Heart right ventricle (tissue), 16 donors: ENCODE data around the gene OR14A16. TPM values are rescaled to one million over a fixed set of nuclear protein-coding genes. Genes with fewer than 3 reads are reported as not detected.

Experiments used
- ATAC-seq, 8 donors: fragments of 200-7000 bp; cut with Tn5 transposase; one replicate each; pipeline ENCODE4 v1.9.1; 2020; ENCODE audit warnings: mild to moderate bottlenecking in 8 of 8, moderate library complexity in 8 of 8, moderate number of reproducible peaks in 1 of 8
- DNase-seq, 2 donors: peaks; one replicate each; pipeline ENCODE4 v3.0.0-alpha.2; 2020
- H3K27ac ChIP-seq, 10 donors: fragments of 200-600 bp; sonication (generic) in 2 of 10; one replicate each; pipeline versions ENCODE4 v1.5.0 to v1.8.0; 2020 to 2022; ENCODE audit warnings: mild to moderate bottlenecking in 3 of 10
- H3K27me3 ChIP-seq, 7 donors: fragments of 200-600 bp; one replicate each; pipeline ENCODE4 v1.8.0; 2021 to 2022; ENCODE audit warnings: mild to moderate bottlenecking in 2 of 7
- H3K36me3 ChIP-seq, 9 donors: fragments of 200-600 bp; sonication (generic) in 1 of 9; one replicate each; pipeline versions ENCODE4 v1.5.0 to v1.8.0; 2020 to 2022; ENCODE audit warnings: mild to moderate bottlenecking in 2 of 9
- H3K4me1 ChIP-seq, 9 donors: fragments of 200-600 bp; sonication (generic) in 1 of 9; one replicate each; pipeline versions ENCODE4 v1.5.0 to v1.8.0; 2020 to 2022; ENCODE audit warnings: mild to moderate bottlenecking in 4 of 9
- H3K4me3 ChIP-seq, 10 donors: fragments of 200-600 bp; sonication (generic) in 2 of 10; one replicate each; pipeline versions ENCODE4 v1.5.0 to v1.8.0; 2020 to 2022; ENCODE audit warnings: mild to moderate bottlenecking in 7 of 10, moderate library complexity in 2 of 10
- H3K9me3 ChIP-seq, 11 donors: fragments of 200-600 bp in 10 of 11; sonication (generic) in 2 of 11; one replicate each; pipeline versions ENCODE4 v1.5.0 to v1.8.0; 2013 to 2022; ENCODE audit warnings: mild to moderate bottlenecking in 2 of 11, control low read depth in 1 of 11, moderate library complexity in 1 of 11
- WGBS, 2 donors: extraction: QIAGEN DNeasy Blood & Tissue Kit; methylation state at CpG; one replicate each; pipeline ENCODE4 v1.1.7; 2013; ENCODE audit warnings: inconsistent platforms in 1 of 2; 5-methylcytosine and 5-hydroxymethylcytosine counted together
- intact Hi-C, 10 donors: fragments of 100-400 bp; cut with DNase I; formaldehyde crosslinking; loops; one replicate each; pipeline versions ENCODE4 v1.11.1 to v1.14.2; 2022
- polyA plus RNA-seq, 2 donors: library from polyadenylated mRNA; stranded (reverse); fragments of 200-250 nt; gene quantifications; one replicate each; pipeline ENCODE4 v1.2.3, GENCODE V29; 2013
- total RNA-seq, 10 donors: library from RNA; stranded (reverse); fragmentation: NEBNext Ultra II Directional in 3 of 10; extraction: Animal tissue kit (Norgen Biotek cat#: 25700) in 3 of 10; gene quantifications; one replicate each; pipeline versions ENCODE4 v1.2.1 to v1.2.4, GENCODE V29; 2021 to 2023
- TF ChIP-seq, protein P1 (sequence below), 9 donors: fragments of 200-600 bp; sonication (generic) in 2 of 9; IDR thresholded peaks; one replicate each; pipeline versions ENCODE4 v1.5.0 to v1.8.0; 2021 to 2022; ENCODE audit warnings: antibody characterized with exemption in 9 of 9, mild to moderate bottlenecking in 5 of 9, moderate library complexity in 1 of 9
- donor health status: Arrhythmogenic right ventricular cardiomyopathy.
- donor health status: ischemic (EF 13 %, LVEDD 7.1; RV severe dilation, severe dysfunction).
- donor health status: healthy with polysubstance abuse.
- donor health status: DM: no; HTN: yes; CAD: no.
- donor health status: DM: no; HTN: no; CAD: no.
- donor health status: ischemic (EF 25% LVEDD 6.9; RV normal size, moderate dysfunction).
- donor health status: ischemic (EF 25% LVEDD 5.7; RV mildly dilated, moderate dysfunction).
- donor health status: healthy.
- donor health status: DM: yes; HTN: yes; CAD: no.
- donor health status: Ischemic cardiomyopathy.
- donor health status: ischemic (EF 35%, LVEDD 5.7; RV mildly dilated, moderate dysfunction).
- donor health status: nonischemic (EF 11% LVEDD 7.7; RV severe dilation, severe dysfunction).
- donor health status: DM: yes; HTN: yes; CAD: no.
- donor health status: PGD.
- donor health status: ischemic (EF 29% LVEDD 5.4; RV normal size, mild dysfunction).
- donor health status: nonischemic (EF 23%, LVEDD 6.1; RV moderate dilation, normal function).

OR14A16 gene
- total and polyA plus RNA-seq, 12 donors, result not detected

GRCh38 chr1:247857985-247858619, 34.2 kb upstream of the OR14A16 start:
- TF ChIP-seq, protein P1, sequence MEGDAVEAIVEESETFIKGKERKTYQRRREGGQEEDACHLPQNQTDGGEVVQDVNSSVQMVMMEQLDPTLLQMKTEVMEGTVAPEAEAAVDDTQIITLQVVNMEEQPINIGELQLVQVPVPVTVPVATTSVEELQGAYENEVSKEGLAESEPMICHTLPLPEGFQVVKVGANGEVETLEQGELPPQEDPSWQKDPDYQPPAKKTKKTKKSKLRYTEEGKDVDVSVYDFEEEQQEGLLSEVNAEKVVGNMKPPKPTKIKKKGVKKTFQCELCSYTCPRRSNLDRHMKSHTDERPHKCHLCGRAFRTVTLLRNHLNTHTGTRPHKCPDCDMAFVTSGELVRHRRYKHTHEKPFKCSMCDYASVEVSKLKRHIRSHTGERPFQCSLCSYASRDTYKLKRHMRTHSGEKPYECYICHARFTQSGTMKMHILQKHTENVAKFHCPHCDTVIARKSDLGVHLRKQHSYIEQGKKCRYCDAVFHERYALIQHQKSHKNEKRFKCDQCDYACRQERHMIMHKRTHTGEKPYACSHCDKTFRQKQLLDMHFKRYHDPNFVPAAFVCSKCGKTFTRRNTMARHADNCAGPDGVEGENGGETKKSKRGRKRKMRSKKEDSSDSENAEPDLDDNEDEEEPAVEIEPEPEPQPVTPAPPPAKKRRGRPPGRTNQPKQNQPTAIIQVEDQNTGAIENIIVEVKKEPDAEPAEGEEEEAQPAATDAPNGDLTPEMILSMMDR (IDR thresholded peaks at IDR 0.05), result no peak
- no peak overlapping the region for H3K27ac ChIP-seq
- H3K4me3 ChIP-seq, result peak overlapping the region in 1 of 10 donors; percentile 46
- DNase-seq, result no peak
- H3K36me3 ChIP-seq, result no peaks in the 10 kb centered on the region
- H3K27me3 ChIP-seq, result peaks cover 0 to 61% (median 35%) of the 10 kb centered on the region in 7 donors
- intact Hi-C loops, result no loop called here
- peaks cover 0 to 3% (median 0%) of the 10 kb centered on the region in 9 donors for H3K4me1 ChIP-seq
- no peak for ATAC-seq
- H3K9me3 ChIP-seq, result no peaks in the 10 kb centered on the region
- 48 to 53% methylated on average over 15 of the region's 15 CpGs for WGBS, 2 donors

DNA sequence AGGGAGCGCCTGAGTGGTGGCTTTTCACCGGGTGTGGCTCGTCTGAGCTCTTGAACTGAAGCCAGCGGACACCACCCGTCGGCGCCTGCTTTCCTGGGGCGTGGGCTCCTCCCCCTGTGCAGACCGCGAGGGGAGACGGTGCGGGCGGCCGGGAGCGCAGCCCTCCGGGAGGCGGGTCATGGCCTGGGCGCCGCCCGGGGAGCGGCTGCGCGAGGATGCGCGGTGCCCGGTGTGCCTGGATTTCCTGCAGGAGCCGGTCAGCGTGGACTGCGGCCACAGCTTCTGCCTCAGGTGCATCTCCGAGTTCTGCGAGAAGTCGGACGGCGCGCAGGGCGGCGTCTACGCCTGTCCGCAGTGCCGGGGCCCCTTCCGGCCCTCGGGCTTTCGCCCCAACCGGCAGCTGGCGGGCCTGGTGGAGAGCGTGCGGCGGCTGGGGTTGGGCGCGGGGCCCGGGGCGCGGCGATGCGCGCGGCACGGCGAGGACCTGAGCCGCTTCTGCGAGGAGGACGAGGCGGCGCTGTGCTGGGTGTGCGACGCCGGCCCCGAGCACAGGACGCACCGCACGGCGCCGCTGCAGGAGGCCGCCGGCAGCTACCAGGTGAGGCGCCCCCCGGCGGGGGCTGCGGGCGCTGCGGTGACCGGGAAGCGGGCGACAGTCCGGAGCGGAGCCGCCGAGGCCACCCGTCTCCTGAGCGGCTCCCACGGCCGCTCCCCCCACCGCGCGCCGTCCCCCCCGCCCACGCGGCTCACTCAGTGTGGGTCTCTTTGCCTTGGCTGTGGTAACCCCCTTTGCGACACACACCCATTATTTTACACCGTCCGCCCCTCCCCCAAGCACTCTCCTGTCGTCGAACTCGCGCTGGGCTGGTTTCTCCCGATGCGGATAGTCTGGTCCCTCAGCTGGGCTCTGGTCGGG, 33.4 kb upstream of the OR14A16 start, which contains the start of gene TRIM58:
TSS of gene TRIM58 (plus strand) at position 119 of the 916 bp plus-strand sequence. CDS start at position 179, 60 bp downstream.
- H3K27me3 ChIP-seq, result peaks cover 0 to 59% (median 35%) of the 10 kb centered on the region in 7 donors

DNA sequence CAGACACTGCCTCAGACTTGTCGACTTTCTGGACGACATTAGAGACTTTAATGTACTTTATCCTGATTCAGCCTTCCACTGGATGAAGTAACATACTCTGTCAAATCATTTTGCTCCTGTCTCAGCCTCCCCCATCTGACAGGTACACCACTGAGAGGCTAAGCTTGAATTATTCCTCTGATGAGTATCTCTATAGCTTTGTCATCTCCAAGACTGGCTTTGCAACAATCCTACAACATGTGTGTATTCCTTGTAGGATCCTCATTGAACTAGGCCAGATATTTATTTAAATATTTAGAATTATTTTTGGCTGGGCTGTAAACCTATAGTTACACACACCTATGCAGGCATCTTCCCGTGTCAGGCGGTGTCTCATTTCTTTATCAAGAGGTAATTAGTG, 32.0 kb upstream of the OR14A16 start:
- intact Hi-C loops, result no loop called here
- 78 to 80% methylated on average over 4 of the region's 4 CpGs for WGBS, 2 donors
- DNase-seq, result no peak
- Histone ChIP-seq H3K4me3 (no peak overlapping the region), H3K9me3 (no peaks in the 10 kb centered on the region), H3K27ac (no peak overlapping the region), H3K27me3 (peaks cover 0 to 47% (median 35%) of the 10 kb centered on the region in 7 donors), H3K36me3 (no peaks in the 10 kb centered on the region), H3K4me1 (peaks cover 0 to 3% (median 0%) of the 10 kb centered on the region in 9 donors)
- no peak for ATAC-seq
- TF ChIP-seq, protein P1 (IDR thresholded peaks at IDR 0.05), result no peak

More for the DNA sequence above, 33.4 kb upstream of the OR14A16 start, which contains the start of gene TRIM58:
- Histone ChIP-seq H3K4me1 (peaks cover 0 to 3% (median 0%) of the 10 kb centered on the region in 9 donors), H3K9me3 (no peaks in the 10 kb centered on the region), H3K4me3 (peak within 1 kb of the TSS in 9 of 10 donors; percentile 10 to 46 (median 34)), H3K36me3 (no peaks in the 10 kb centered on the region), H3K27ac (no peak within 1 kb of the TSS)
- DNase-seq (no peak), ATAC-seq (peak in 1 of 8 donors; percentile 29)
- intact Hi-C loops, result no loop called here
- 1% methylated on average over 95 to 105 of the region's 109 CpGs for whole genome bisulfite sequencing, 2 donors
- TF ChIP-seq, protein P1 (IDR thresholded peaks at IDR 0.05), result no peak

DNA sequence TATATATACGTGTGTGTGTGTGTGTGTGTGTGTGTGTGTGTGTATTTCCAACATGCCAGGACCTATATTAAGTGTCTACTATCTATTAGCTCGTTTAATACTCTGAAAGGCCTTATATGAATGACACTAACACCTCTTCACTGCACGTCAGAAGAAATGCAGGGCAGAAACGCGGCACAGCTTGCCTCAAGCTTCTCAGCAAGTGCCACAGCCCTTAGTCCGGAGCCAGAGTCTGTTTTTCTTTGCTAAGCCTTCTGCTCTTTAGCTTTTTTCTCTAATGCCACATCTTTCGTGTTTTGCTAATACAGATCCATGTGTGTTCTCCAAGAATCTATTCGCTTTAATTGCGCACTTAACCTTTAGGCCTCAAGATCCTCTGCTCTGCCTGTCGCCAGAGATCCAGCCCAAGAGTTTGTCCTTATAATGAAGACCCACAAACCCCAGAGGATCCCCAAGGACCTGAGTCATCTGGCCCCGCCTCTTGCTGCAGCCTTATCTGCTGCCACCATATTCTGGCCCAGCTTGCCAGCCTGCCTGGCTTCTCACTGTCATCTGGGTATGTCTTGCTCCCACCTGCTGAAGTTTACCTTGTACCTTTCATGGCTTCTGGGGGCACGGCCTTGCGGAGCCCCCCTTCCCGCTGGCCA, 31.1 kb upstream of the OR14A16 start:
- TF ChIP-seq, protein P1 (IDR thresholded peaks at IDR 0.05), result no peak
- no peak for DNase-seq
- H3K27me3 ChIP-seq, result peaks cover 0 to 44% (median 35%) of the 10 kb centered on the region in 7 donors
- no peak overlapping the region for H3K27ac ChIP-seq
- 81 to 84% methylated on average over 14 of the region's 14 CpGs for WGBS, 2 donors
- no peaks in the 10 kb centered on the region for H3K9me3 ChIP-seq
- no peak overlapping the region for H3K4me3 ChIP-seq
- no peaks in the 10 kb centered on the region for H3K36me3 ChIP-seq
- intact Hi-C loops, result no loop called here
- H3K4me1 ChIP-seq, result peaks cover 0 to 3% (median 0%) of the 10 kb centered on the region in 9 donors
- no peak for ATAC-seq
